Ishikawa (cell line): ENCODE results near the gene MORC2.

Source experiments
- CEBPB ChIP-seq: IDR thresholded peaks from 2 replicates; pipeline ENCODE4 v1.6.1; 2012
- CREB1 ChIP-seq: IDR thresholded peaks from 2 replicates; pipeline ENCODE4 v1.6.1; 2012; ENCODE audit warnings: low read depth
- EGR1 ChIP-seq: IDR thresholded peaks from 2 replicates; pipeline ENCODE4 v1.6.1; 2012
- EP300 ChIP-seq: IDR thresholded peaks from 2 replicates; pipeline ENCODE4 v1.6.1; 2012; ENCODE audit warnings: borderline replicate concordance
- FOXM1 ChIP-seq: IDR thresholded peaks from 2 replicates; pipeline ENCODE4 v1.6.1; 2012; ENCODE audit warnings: low read depth, borderline replicate concordance
- MAX ChIP-seq: IDR thresholded peaks from 2 replicates; pipeline ENCODE4 v1.6.1; 2012
- NFIC ChIP-seq: IDR thresholded peaks from 2 replicates; pipeline ENCODE4 v1.6.1; 2012
- RAD21 ChIP-seq: IDR thresholded peaks from 2 replicates; pipeline ENCODE4 v1.6.1; 2012; ENCODE audit warnings: low read depth
- REST ChIP-seq: IDR thresholded peaks from 2 replicates; pipeline ENCODE4 v1.6.1; 2012; ENCODE audit warnings: low read depth, mild to moderate bottlenecking
- TAF1 ChIP-seq: IDR thresholded peaks from 2 replicates; pipeline ENCODE4 v1.6.1; 2012; ENCODE audit warnings: low read depth, mild to moderate bottlenecking
- TCF12 ChIP-seq: IDR thresholded peaks from 2 replicates; pipeline ENCODE4 v1.6.1; 2012; ENCODE audit warnings: low read depth
- TEAD4 ChIP-seq: IDR thresholded peaks from 2 replicates; pipeline ENCODE4 v1.6.1; 2012
- USF1 ChIP-seq: IDR thresholded peaks from 2 replicates; pipeline ENCODE4 v1.6.1; 2012
- YY1 ChIP-seq: IDR thresholded peaks from 2 replicates; pipeline ENCODE4 v1.6.1; 2012; ENCODE audit warnings: low read depth
- ZBTB7A ChIP-seq: IDR thresholded peaks from 2 replicates; pipeline ENCODE4 v1.6.1; 2012; ENCODE audit warnings: low read depth

The MORC2 gene

GRCh38 chr22:30978304-30978962 is 9.9 kb upstream of the MORC2 start:
- TF ChIP-seq MAX (no peak), USF1 (no peak), NFIC (no peak), CEBPB (no peak), EP300 (no peak), RAD21 (no peak), YY1 (no peak), REST (no peak), TEAD4 (no peak), TAF1 (no peak), ZBTB7A (no peak), EGR1 (no peak)

- TF ChIP-seq ZBTB7A (no peak), TCF12 (no peak), RAD21 (no peak), USF1 (no peak), FOXM1 (no peak), CREB1 (no peak), YY1 (no peak), REST (no peak), EP300 (no peak), EGR1 (no peak), MAX (no peak), CEBPB (no peak), TAF1 (no peak)
Measured at GRCh38 chr22:30970356-30970746, 1.8 kb upstream of the MORC2 start.

GRCh38 chr22:30969532-30970355 is 1.2 kb upstream of the MORC2 start:
- TF ChIP-seq TCF12 (no peak), ZBTB7A (no peak), USF1 (no peak), TAF1 (no peak), EGR1 (no peak), CREB1 (no peak), EP300 (no peak), RAD21 (no peak), FOXM1 (no peak), YY1 (no peak), REST (no peak), CEBPB (no peak), MAX (no peak), NFIC (no peak), TEAD4 (no peak)
